Measurements from ENCODE around the gene MCC. TPM values are rescaled to one million over a fixed set of nuclear protein-coding genes. Genes with fewer than 3 reads are reported as not detected.

MCC gene
- total RNA-seq, 1 experiment from 2014 or later: 0.41 TPM

DNA sequence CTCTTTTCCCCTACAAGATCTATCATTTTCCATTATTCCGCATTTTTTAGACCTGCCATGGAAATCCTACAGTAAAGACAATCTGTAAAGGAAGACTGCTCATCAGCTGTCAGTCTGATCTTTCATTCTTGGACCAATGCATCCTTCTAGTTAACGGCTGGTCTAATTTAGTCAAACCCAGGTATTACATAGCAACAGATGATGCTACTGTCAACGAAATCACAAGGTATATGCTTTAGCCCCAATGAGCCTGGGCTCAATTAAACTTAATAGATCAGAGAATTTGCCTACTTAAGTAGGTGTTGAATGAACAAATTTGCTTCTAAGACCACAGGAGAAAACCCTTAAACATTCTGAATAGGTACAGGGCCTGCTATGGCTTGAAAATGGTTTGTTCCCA lies 260.5 kb downstream of the MCC start:
- peaks cover 12% of the 10 kb centered on the region for H3K27me3 ChIP-seq (ENCODE audit: control insufficient read depth, insufficient read depth, low read length)
- intact Hi-C loops (cut with micrococcal nuclease; ENCODE audit: unreplicated experiment) (no loop called here), in situ Hi-C loops (cut with HindIII; ENCODE audit: low pct_unique_long_range_greater_than_20kb, low sequenced_read_pairs) (no loop called here)
- ChIA-PET CTCF (no interaction called here), POLR2A (no interaction called here)
- H3K9me3 ChIP-seq (ENCODE audit: control insufficient read depth, insufficient read depth, low read depth, low read length): no peaks in the 10 kb centered on the region
- H3K4me3 ChIP-seq (ENCODE audit: low read depth in 2 of 2, low read length in 2 of 2): no peak overlapping the region
- H3K4me1 ChIP-seq (ENCODE audit: control insufficient read depth, insufficient read depth, low read length): no peaks in the 10 kb centered on the region
- TF ChIP-seq POLR2AphosphoS5 (IDR thresholded peaks at IDR 0.05; ENCODE audit: low read depth, low read length) (no peak), SIN3A (IDR thresholded peaks at IDR 0.05; ENCODE audit: borderline replicate concordance, insufficient read depth, low read depth, low read length) (no peak), TCF7L2 (IDR thresholded peaks at IDR 0.05; ENCODE audit: low read depth, low read length) (no peak)
- TF ChIP-seq, protein P1, sequence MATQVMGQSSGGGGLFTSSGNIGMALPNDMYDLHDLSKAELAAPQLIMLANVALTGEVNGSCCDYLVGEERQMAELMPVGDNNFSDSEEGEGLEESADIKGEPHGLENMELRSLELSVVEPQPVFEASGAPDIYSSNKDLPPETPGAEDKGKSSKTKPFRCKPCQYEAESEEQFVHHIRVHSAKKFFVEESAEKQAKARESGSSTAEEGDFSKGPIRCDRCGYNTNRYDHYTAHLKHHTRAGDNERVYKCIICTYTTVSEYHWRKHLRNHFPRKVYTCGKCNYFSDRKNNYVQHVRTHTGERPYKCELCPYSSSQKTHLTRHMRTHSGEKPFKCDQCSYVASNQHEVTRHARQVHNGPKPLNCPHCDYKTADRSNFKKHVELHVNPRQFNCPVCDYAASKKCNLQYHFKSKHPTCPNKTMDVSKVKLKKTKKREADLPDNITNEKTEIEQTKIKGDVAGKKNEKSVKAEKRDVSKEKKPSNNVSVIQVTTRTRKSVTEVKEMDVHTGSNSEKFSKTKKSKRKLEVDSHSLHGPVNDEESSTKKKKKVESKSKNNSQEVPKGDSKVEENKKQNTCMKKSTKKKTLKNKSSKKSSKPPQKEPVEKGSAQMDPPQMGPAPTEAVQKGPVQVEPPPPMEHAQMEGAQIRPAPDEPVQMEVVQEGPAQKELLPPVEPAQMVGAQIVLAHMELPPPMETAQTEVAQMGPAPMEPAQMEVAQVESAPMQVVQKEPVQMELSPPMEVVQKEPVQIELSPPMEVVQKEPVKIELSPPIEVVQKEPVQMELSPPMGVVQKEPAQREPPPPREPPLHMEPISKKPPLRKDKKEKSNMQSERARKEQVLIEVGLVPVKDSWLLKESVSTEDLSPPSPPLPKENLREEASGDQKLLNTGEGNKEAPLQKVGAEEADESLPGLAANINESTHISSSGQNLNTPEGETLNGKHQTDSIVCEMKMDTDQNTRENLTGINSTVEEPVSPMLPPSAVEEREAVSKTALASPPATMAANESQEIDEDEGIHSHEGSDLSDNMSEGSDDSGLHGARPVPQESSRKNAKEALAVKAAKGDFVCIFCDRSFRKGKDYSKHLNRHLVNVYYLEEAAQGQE (IDR thresholded peaks at IDR 0.05; ENCODE audit: insufficient read depth in 1 of 2, low read depth in 2 of 2, low read length in 1 of 2): no peak
- TF ChIP-seq, protein P2, sequence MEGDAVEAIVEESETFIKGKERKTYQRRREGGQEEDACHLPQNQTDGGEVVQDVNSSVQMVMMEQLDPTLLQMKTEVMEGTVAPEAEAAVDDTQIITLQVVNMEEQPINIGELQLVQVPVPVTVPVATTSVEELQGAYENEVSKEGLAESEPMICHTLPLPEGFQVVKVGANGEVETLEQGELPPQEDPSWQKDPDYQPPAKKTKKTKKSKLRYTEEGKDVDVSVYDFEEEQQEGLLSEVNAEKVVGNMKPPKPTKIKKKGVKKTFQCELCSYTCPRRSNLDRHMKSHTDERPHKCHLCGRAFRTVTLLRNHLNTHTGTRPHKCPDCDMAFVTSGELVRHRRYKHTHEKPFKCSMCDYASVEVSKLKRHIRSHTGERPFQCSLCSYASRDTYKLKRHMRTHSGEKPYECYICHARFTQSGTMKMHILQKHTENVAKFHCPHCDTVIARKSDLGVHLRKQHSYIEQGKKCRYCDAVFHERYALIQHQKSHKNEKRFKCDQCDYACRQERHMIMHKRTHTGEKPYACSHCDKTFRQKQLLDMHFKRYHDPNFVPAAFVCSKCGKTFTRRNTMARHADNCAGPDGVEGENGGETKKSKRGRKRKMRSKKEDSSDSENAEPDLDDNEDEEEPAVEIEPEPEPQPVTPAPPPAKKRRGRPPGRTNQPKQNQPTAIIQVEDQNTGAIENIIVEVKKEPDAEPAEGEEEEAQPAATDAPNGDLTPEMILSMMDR (IDR thresholded peaks at IDR 0.05): no peak
- no peaks in the 10 kb centered on the region for H3K36me3 ChIP-seq (ENCODE audit: control insufficient read depth, insufficient read depth, low read length)
- BruUV-seq (replicated peaks): no TSS peak
- H3K27ac ChIP-seq (ENCODE audit: low read length): no peak overlapping the region
- ATAC-seq (no peak), DNase-seq (ENCODE audit: low read depth, low spot score) (no peak)

DNA sequence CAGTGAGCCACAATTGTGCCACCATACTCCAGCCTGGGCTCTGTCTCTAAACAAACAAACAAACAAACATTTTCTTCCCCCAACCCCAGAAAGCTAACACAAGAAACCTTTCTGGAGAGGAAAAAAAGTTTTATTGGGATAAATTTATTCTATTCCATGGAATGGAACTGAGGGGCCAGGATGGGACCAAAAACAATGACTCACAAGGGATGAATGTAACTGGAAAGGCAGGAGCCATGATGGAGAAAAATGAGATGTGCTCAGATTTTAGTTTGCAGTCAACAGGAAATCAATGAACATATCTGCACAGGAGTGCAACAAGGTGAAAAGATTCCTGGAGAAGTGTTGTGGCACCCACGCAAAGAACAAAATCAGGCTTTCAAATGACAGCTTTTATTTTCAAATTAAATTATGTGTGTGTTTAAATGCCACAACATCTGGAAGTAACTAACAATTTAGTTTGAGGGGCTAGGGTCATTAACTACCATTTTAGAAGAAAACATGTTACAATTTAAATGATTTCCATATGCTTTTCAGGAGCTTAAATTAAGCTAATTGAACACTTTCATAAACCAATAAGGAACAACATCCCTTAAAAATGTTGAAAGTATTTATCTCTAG lies 262.0 kb downstream of the MCC start:
- ATAC-seq (no peak), DNase-seq (ENCODE audit: low read depth, low spot score) (no peak)
- H3K9me3 ChIP-seq (ENCODE audit: control insufficient read depth, insufficient read depth, low read depth, low read length): no peaks in the 10 kb centered on the region
- no peak overlapping the region for H3K4me3 ChIP-seq (ENCODE audit: low read depth in 2 of 2, low read length in 2 of 2)
- no peaks in the 10 kb centered on the region for H3K36me3 ChIP-seq (ENCODE audit: control insufficient read depth, insufficient read depth, low read length)
- TF ChIP-seq, protein P2 (IDR thresholded peaks at IDR 0.05): no peak
- TF ChIP-seq TCF7L2 (IDR thresholded peaks at IDR 0.05; ENCODE audit: low read depth, low read length) (no peak), POLR2AphosphoS5 (IDR thresholded peaks at IDR 0.05; ENCODE audit: low read depth, low read length) (no peak)
- TF ChIP-seq, protein P1 (IDR thresholded peaks at IDR 0.05; ENCODE audit: insufficient read depth in 1 of 2, low read depth in 2 of 2, low read length in 1 of 2): no peak
- no peak overlapping the region for H3K27ac ChIP-seq (ENCODE audit: low read length)
- in situ Hi-C loops (cut with HindIII; ENCODE audit: low pct_unique_long_range_greater_than_20kb, low sequenced_read_pairs) (no loop called here), intact Hi-C loops (cut with micrococcal nuclease; ENCODE audit: unreplicated experiment) (no loop called here)
- H3K4me1 ChIP-seq (ENCODE audit: control insufficient read depth, insufficient read depth, low read length): no peaks in the 10 kb centered on the region
- CTCF ChIA-PET: no interaction called here
- no TSS peak for BruUV-seq (replicated peaks)
- POLR2A ChIA-PET: no interaction called here
- peaks cover 8% of the 10 kb centered on the region for H3K27me3 ChIP-seq (ENCODE audit: control insufficient read depth, insufficient read depth, low read length)

All from Panc1 (cell line).